ENCODE results near the gene BHLHE40. TPM values are rescaled to one million over a fixed set of nuclear protein-coding genes. Genes with fewer than 3 reads are reported as not detected.

The BHLHE40 gene
- total and polyA plus RNA-seq, 2 donors (not counting 1 experiment from before 2014, with no cell fraction given) = 16.7 to 28.4 TPM

- DNase-seq (ENCODE audit: low read depth in 2 of 2) = peak in 1 of 2 donors; percentile 55
- Histone ChIP-seq H3K4me3 (replicated peaks in 1 of 4; ENCODE audit: control extremely low read depth in 1 of 4, insufficient read depth in 1 of 4, low read depth in 3 of 4, low read length in 4 of 4) (no peak overlapping the region), H4K20me1 (ENCODE audit: control insufficient read depth, extremely low read depth, insufficient read depth, low read length) (no peaks in the 10 kb centered on the region), H3K9ac (ENCODE audit: insufficient read depth, low read length) (peak overlapping the region; percentile 8), H3K4me2 (ENCODE audit: extremely low read depth, insufficient read depth, low read length) (no peak overlapping the region), H3K27ac (ENCODE audit: insufficient read depth, low read length) (peak overlapping the region; percentile 91), H3K4me1 (ENCODE audit: control insufficient read depth, extremely low read depth, insufficient read depth, low read length) (peaks cover 22% of the 10 kb centered on the region), H3K79me2 (ENCODE audit: control insufficient read depth, insufficient read depth, low read length) (no peaks in the 10 kb centered on the region), H2AFZ (ENCODE audit: low read length) (no peak overlapping the region), H3K9me3 (ENCODE audit: control insufficient read depth, insufficient read depth, low read depth, low read length) (no peaks in the 10 kb centered on the region), H3K27me3 (ENCODE audit: control insufficient read depth, insufficient read depth, low read length) (no peaks in the 10 kb centered on the region), H3K36me3 (ENCODE audit: control insufficient read depth, insufficient read depth, low read length) (no peaks in the 10 kb centered on the region)
- no peak for TF ChIP-seq CTCF (conservative IDR thresholded peaks at IDR 0.05 in 1 of 2, IDR thresholded peaks at IDR 0.05 in 1 of 2; ENCODE audit: low read depth in 1 of 2, low read length in 2 of 2)
- no peak for TF ChIP-seq EZH2 (IDR thresholded peaks at IDR 0.05; ENCODE audit: low read length, missing control alignments)
Measured at GRCh38 chr3:5022187-5022965, 43.1 kb downstream of the BHLHE40 start.

- Histone ChIP-seq H3K36me3 (ENCODE audit: control insufficient read depth, insufficient read depth, low read length) (no peaks in the 10 kb centered on the region), H2AFZ (ENCODE audit: low read length) (no peak overlapping the region), H3K27me3 (ENCODE audit: control insufficient read depth, insufficient read depth, low read length) (no peaks in the 10 kb centered on the region), H4K20me1 (ENCODE audit: control insufficient read depth, extremely low read depth, insufficient read depth, low read length) (no peaks in the 10 kb centered on the region), H3K9me3 (ENCODE audit: control insufficient read depth, insufficient read depth, low read depth, low read length) (no peaks in the 10 kb centered on the region), H3K4me1 (ENCODE audit: control insufficient read depth, extremely low read depth, insufficient read depth, low read length) (peaks cover 20% of the 10 kb centered on the region), H3K4me3 (replicated peaks in 1 of 4; ENCODE audit: control extremely low read depth in 1 of 4, insufficient read depth in 1 of 4, low read depth in 3 of 4, low read length in 4 of 4) (no peak overlapping the region), H3K9ac (ENCODE audit: insufficient read depth, low read length) (peak overlapping the region; percentile 8), H3K79me2 (ENCODE audit: control insufficient read depth, insufficient read depth, low read length) (no peaks in the 10 kb centered on the region), H3K27ac (ENCODE audit: insufficient read depth, low read length) (peak overlapping the region; percentile 91), H3K4me2 (ENCODE audit: extremely low read depth, insufficient read depth, low read length) (peak overlapping the region; percentile 15)
- peak; percentile 92 to 100 for DNase-seq (ENCODE audit: low read depth in 2 of 2)
- no peak for TF ChIP-seq CTCF (conservative IDR thresholded peaks at IDR 0.05 in 1 of 2, IDR thresholded peaks at IDR 0.05 in 1 of 2; ENCODE audit: low read depth in 1 of 2, low read length in 2 of 2)
- TF ChIP-seq EZH2 (IDR thresholded peaks at IDR 0.05; ENCODE audit: low read length, missing control alignments) = no peak
Measured at GRCh38 chr3:5022966-5023776, 43.9 kb downstream of the BHLHE40 start.

GRCh38 chr3:5023777-5024346 is 44.6 kb downstream of the BHLHE40 start:
- no peak for TF ChIP-seq CTCF (conservative IDR thresholded peaks at IDR 0.05 in 1 of 2, IDR thresholded peaks at IDR 0.05 in 1 of 2; ENCODE audit: low read depth in 1 of 2, low read length in 2 of 2)
- no peak for TF ChIP-seq EZH2 (IDR thresholded peaks at IDR 0.05; ENCODE audit: low read length, missing control alignments)
- no peak for DNase-seq (ENCODE audit: low read depth in 2 of 2)
- Histone ChIP-seq H3K27me3 (ENCODE audit: control insufficient read depth, insufficient read depth, low read length) (no peaks in the 10 kb centered on the region), H2AFZ (ENCODE audit: low read length) (no peak overlapping the region), H3K27ac (ENCODE audit: insufficient read depth, low read length) (peak overlapping the region; percentile 91), H3K9me3 (ENCODE audit: control insufficient read depth, insufficient read depth, low read depth, low read length) (no peaks in the 10 kb centered on the region), H4K20me1 (ENCODE audit: control insufficient read depth, extremely low read depth, insufficient read depth, low read length) (no peaks in the 10 kb centered on the region), H3K9ac (ENCODE audit: insufficient read depth, low read length) (peak overlapping the region; percentile 13), H3K4me2 (ENCODE audit: extremely low read depth, insufficient read depth, low read length) (peak overlapping the region; percentile 15), H3K4me1 (ENCODE audit: control insufficient read depth, extremely low read depth, insufficient read depth, low read length) (peaks cover 19% of the 10 kb centered on the region), H3K36me3 (ENCODE audit: control insufficient read depth, insufficient read depth, low read length) (no peaks in the 10 kb centered on the region), H3K4me3 (replicated peaks in 1 of 4; ENCODE audit: control extremely low read depth in 1 of 4, insufficient read depth in 1 of 4, low read depth in 3 of 4, low read length in 4 of 4) (no peak overlapping the region), H3K79me2 (ENCODE audit: control insufficient read depth, insufficient read depth, low read length) (no peaks in the 10 kb centered on the region)

Data from fibroblast of lung (primary cell).